Right lobe of liver (tissue), 6 donors: Measurements from ENCODE around the gene LANCL2. TPM values are rescaled to one million over a fixed set of nuclear protein-coding genes. Genes with fewer than 3 reads are reported as not detected.

Experiments
- ATAC-seq, 4 donors: fragments of 200-7000 bp; cut with Tn5 transposase; one replicate each; pipeline ENCODE4 v1.9.1; 2020; ENCODE audit warnings: mild to moderate bottlenecking in 4 of 4, moderate library complexity in 4 of 4
- DNase-seq, 3 donors: peaks; one replicate each; pipeline ENCODE4 v3.0.0-alpha.2; 2020
- H3K27ac ChIP-seq, 3 donors: fragments of 200-600 bp; one replicate each; pipeline ENCODE4 v1.8.0; 2022
- H3K27me3 ChIP-seq, 2 donors: fragments of 200-600 bp; one replicate each; pipeline ENCODE4 v1.8.0; 2022
- H3K36me3 ChIP-seq, 4 donors: fragments of 200-600 bp; sonication (generic) in 1 of 4; one replicate each; pipeline versions ENCODE4 v1.5.1 to v1.8.0; 2017 to 2022; ENCODE audit warnings: control low read depth in 1 of 4
- H3K4me1 ChIP-seq, 4 donors: fragments of 200-600 bp; sonication (generic) in 1 of 4; one replicate each; pipeline versions ENCODE4 v1.5.1 to v1.8.0; 2017 to 2022; ENCODE audit warnings: control low read depth in 1 of 4
- H3K4me3 ChIP-seq, 3 donors: fragments of 200-600 bp; one replicate each; pipeline ENCODE4 v1.8.0; 2022
- H3K9me3 ChIP-seq, 4 donors: fragments of 200-600 bp; sonication (generic) in 1 of 4; one replicate each; pipeline versions ENCODE4 v1.5.1 to v1.8.0; 2017 to 2022; ENCODE audit warnings: control low read depth in 1 of 4
- CTCF ChIP-seq, 4 donors: fragments of 200-600 bp in 3 of 4; fragments of 450-650 bp in 1 of 4; IDR thresholded peaks; one replicate each; pipeline versions ENCODE4 v1.5.1 to v1.8.0; 2016 to 2022; ENCODE audit warnings: antibody characterized with exemption in 4 of 4, mild to moderate bottlenecking in 2 of 4
- POLR2A ChIP-seq: fragments of 450-650 bp; IDR thresholded peaks from one replicate; pipeline ENCODE4 v1.6.1; 2017; ENCODE audit warnings: antibody characterized with exemption, mild to moderate bottlenecking
- WGBS: methylation state at CpG from one replicate; pipeline ENCODE4 v1.1.6; 2018; ENCODE audit warnings: low coverage, low lambda C conversion rate; ENCODE audit not compliant: insufficient coverage; ENCODE audit errors: missing lambda C conversion rate; 5-methylcytosine and 5-hydroxymethylcytosine counted together
- intact Hi-C, 2 donors: fragments of 100-400 bp; cut with DNase I; formaldehyde crosslinking; loops; one replicate each; pipeline versions ENCODE4 v1.11.2 to v1.14.1; 2022
- total RNA-seq, 6 experiments: library from RNA; depleted of rRNA in 2 of 6; stranded (reverse); fragments of >200 nt in 2 of 6; fragmentation: NEBNext Ultra II Directional in 3 of 6; extraction: Animal tissue kit (Norgen Biotek cat#: 25700) in 3 of 6; gene quantifications; one replicate each; pipeline versions ENCODE4 v1.1.0 to v1.2.4, GENCODE V29; 2016 to 2023
- donor health status: DM: no; HTN: yes; CAD: no.
- donor health status: DM: no; HTN: no; CAD: no.
- donor health status: DM: no; HTN: no; CAD: no.
- donor health status: DM: no; HTN: yes; CAD: no.
- donor health status: DM: no; HTN: yes; CAD: no.

LANCL2 gene
- total RNA-seq, 6 experiments from 2014 or later = 7.3 to 12.1 (median 8.3) TPM

- Histone ChIP-seq H3K27ac (no peak overlapping the region), H3K4me1 (no peaks in the 10 kb centered on the region), H3K36me3 (no peaks in the 10 kb centered on the region), H3K4me3 (no peak overlapping the region), H3K9me3 (no peaks in the 10 kb centered on the region), H3K27me3 (no peaks in the 10 kb centered on the region)
- TF ChIP-seq CTCF (IDR thresholded peaks at IDR 0.05) = no peak
- TF ChIP-seq POLR2A = no peak
- intact Hi-C loops = no loop called here
- no peak for DNase-seq
- ATAC-seq = no peak
- WGBS = 90% methylated on average over 4 of the region's 10 CpGs
Observed at GRCh38 chr7:55473932-55474331, 108.8 kb downstream of the LANCL2 start.

GRCh38 chr7:55474944-55475854 lies 110.1 kb downstream of the LANCL2 start:
- Histone ChIP-seq H3K4me3 (no peak overlapping the region), H3K9me3 (no peaks in the 10 kb centered on the region), H3K27me3 (no peaks in the 10 kb centered on the region), H3K27ac (no peak overlapping the region), H3K36me3 (no peaks in the 10 kb centered on the region), H3K4me1 (no peaks in the 10 kb centered on the region)
- no peak for DNase-seq
- ATAC-seq = no peak
- TF ChIP-seq POLR2A (no peak), CTCF (IDR thresholded peaks at IDR 0.05) (no peak)
- WGBS = 90% methylated on average over 15 of the region's 22 CpGs
- intact Hi-C loops = no loop called here

GRCh38 chr7:55475855-55476803 lies 111.0 kb downstream of the LANCL2 start:
- H3K4me1 ChIP-seq = no peaks in the 10 kb centered on the region
- H3K4me3 ChIP-seq = no peak overlapping the region
- intact Hi-C loops = no loop called here
- no peaks in the 10 kb centered on the region for H3K36me3 ChIP-seq
- no peak for TF ChIP-seq CTCF (IDR thresholded peaks at IDR 0.05)
- no peak for TF ChIP-seq POLR2A
- no peaks in the 10 kb centered on the region for H3K9me3 ChIP-seq
- ATAC-seq = no peak
- DNase-seq = no peak
- 78% methylated on average over 5 of the region's 19 CpGs for WGBS
- no peaks in the 10 kb centered on the region for H3K27me3 ChIP-seq
- no peak overlapping the region for H3K27ac ChIP-seq

- Histone ChIP-seq H3K4me1 (no peaks in the 10 kb centered on the region), H3K27ac (no peak overlapping the region), H3K27me3 (no peaks in the 10 kb centered on the region), H3K9me3 (no peaks in the 10 kb centered on the region), H3K4me3 (no peak overlapping the region), H3K36me3 (no peaks in the 10 kb centered on the region)
- ATAC-seq = no peak
- no peak for DNase-seq
- intact Hi-C loops = no loop called here
- TF ChIP-seq CTCF (IDR thresholded peaks at IDR 0.05) (no peak), POLR2A (no peak)
- WGBS = 95% methylated on average over 7 of the region's 19 CpGs
Observed at GRCh38 chr7:55476852-55477780, 112.0 kb downstream of the LANCL2 start.
